ENCODE data around the gene SIX3. TPM values are rescaled to one million over a fixed set of nuclear protein-coding genes. Genes with fewer than 3 reads are reported as not detected.

The SIX3 gene
- total and polyA plus RNA-seq, 4 donors: not detected

DNA sequence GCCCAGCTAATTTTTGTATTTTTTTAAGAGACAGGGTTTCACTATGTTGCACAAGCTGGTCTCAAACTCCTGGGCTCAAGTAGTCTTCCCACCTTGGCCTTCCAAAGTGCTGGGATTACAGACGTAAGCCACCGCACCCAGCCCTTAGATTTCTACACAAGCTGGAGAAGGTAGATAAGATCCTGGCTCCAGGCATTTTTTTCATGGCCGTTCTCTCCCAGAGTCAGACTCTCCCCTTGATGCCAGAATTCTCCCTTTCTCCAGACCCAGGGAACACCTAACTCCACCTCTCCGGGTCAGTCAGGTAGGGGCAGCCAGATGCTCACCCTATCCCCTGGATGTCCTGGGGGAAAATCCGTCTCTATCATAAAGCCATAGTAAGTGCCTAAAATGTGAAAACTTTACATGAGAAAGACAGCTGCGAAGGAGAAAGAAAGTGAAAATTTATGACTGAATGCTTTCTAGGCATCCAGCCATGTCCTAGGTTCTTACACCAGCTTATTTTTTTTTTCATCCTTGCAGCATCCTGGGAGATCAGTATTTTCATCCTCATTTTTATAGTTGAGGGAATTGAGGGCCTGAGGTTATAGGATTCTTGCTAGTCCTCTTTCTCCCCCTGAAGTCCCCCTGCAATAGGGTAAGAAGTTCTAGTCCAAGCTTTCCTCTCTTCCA is 16.3 kb downstream of the SIX3 start:
- H3K27ac ChIP-seq (ENCODE audit: low read depth in 1 of 2, low read length in 2 of 2): no peak overlapping the region
- no peaks in the 10 kb centered on the region for H3K9me3 ChIP-seq (ENCODE audit: control insufficient read depth, low read length)
- no peak overlapping the region for H3K4me3 ChIP-seq (ENCODE audit: low read length in 2 of 2)
- WGBS, 2 donors: 77 to 81% methylated on average over 6 of the region's 6 CpGs
- DNase-seq (no peak), ATAC-seq (ENCODE audit: low FRiP score) (no peak)
- H3K27me3 ChIP-seq (ENCODE audit: control insufficient read depth in 1 of 2, insufficient read depth in 2 of 2, low read length in 1 of 2): no peaks in the 10 kb centered on the region
- intact Hi-C loops (cut with DNase I): loop anchor here (2.0 to 10.0 kb wide), 5 partner anchors 480 to 915 kb away; no protein-coding TSS in a partner anchor
- no peaks in the 10 kb centered on the region for H3K36me3 ChIP-seq (ENCODE audit: control insufficient read depth in 1 of 2, insufficient read depth in 2 of 2, low read length in 1 of 2)
- H3K4me1 ChIP-seq (ENCODE audit: control insufficient read depth in 1 of 2, insufficient read depth in 2 of 2, low read length in 2 of 2): no peaks in the 10 kb centered on the region

DNA sequence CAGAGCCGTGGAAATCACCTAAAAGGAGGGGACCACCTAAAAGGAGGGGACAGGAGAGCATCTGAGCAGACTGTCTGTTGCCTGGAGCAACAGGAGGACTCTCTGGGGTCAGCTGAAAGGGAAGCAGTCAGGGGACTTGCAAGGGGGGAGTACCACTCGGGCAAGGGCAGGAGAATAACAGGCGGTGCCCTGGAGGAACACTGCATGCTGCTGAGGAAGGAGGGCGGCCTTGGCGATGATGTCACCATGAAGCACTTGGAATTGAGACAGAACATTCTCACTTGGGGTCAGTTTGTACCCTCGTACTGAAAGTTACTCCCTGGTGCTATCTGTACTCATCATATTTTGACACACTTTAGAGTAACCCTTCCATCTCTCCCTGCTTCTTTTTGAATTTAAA is 18.4 kb downstream of the SIX3 start:
- intact Hi-C loops (cut with DNase I): loop anchor here (5.0 to 10.0 kb wide), 4 partner anchors 483 to 918 kb away; no protein-coding TSS in a partner anchor
- Histone ChIP-seq H3K9me3 (ENCODE audit: control insufficient read depth, low read length) (no peaks in the 10 kb centered on the region), H3K27me3 (ENCODE audit: control insufficient read depth in 1 of 2, insufficient read depth in 2 of 2, low read length in 1 of 2) (no peaks in the 10 kb centered on the region), H3K27ac (ENCODE audit: low read depth in 1 of 2, low read length in 2 of 2) (no peak overlapping the region), H3K36me3 (ENCODE audit: control insufficient read depth in 1 of 2, insufficient read depth in 2 of 2, low read length in 1 of 2) (no peaks in the 10 kb centered on the region), H3K4me3 (ENCODE audit: low read length in 2 of 2) (no peak overlapping the region), H3K4me1 (ENCODE audit: control insufficient read depth in 1 of 2, insufficient read depth in 2 of 2, low read length in 2 of 2) (no peaks in the 10 kb centered on the region)
- DNase-seq (no peak), ATAC-seq (ENCODE audit: low FRiP score) (no peak)
- 80 to 81% methylated on average over 6 of the region's 6 CpGs for WGBS, 2 donors

DNA sequence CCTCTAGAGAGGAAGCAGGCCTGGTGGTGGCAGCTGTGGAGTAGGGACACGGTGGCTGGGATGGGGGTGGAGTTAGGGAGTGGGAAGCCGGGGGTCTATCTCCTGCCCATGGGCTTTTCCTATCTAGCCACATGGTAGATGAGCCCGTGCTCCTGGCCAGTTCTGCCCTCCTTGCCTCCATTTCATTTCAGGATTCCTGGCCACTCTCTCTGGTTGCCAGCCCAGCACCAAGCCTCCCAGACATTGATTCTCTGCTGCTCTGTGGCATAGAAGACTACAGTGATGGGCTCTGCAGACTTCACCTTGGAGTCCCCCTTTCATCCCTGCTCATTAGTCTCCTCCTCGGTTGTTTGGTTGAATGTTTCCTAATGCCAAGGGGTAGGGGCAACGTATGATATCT is 19.4 kb downstream of the SIX3 start:
- Histone ChIP-seq H3K4me1 (ENCODE audit: control insufficient read depth in 1 of 2, insufficient read depth in 2 of 2, low read length in 2 of 2) (no peaks in the 10 kb centered on the region), H3K27ac (ENCODE audit: low read depth in 1 of 2, low read length in 2 of 2) (no peak overlapping the region), H3K27me3 (ENCODE audit: control insufficient read depth in 1 of 2, insufficient read depth in 2 of 2, low read length in 1 of 2) (no peaks in the 10 kb centered on the region), H3K9me3 (ENCODE audit: control insufficient read depth, low read length) (no peaks in the 10 kb centered on the region), H3K4me3 (ENCODE audit: low read length in 2 of 2) (no peak overlapping the region), H3K36me3 (ENCODE audit: control insufficient read depth in 1 of 2, insufficient read depth in 2 of 2, low read length in 1 of 2) (no peaks in the 10 kb centered on the region)
- 80 to 90% methylated on average over 5 of the region's 5 CpGs for WGBS, 2 donors
- intact Hi-C loops (cut with DNase I): no loop called here
- ATAC-seq (ENCODE audit: low FRiP score) (no peak), DNase-seq (peak in 1 of 2 donors; percentile 6)

DNA sequence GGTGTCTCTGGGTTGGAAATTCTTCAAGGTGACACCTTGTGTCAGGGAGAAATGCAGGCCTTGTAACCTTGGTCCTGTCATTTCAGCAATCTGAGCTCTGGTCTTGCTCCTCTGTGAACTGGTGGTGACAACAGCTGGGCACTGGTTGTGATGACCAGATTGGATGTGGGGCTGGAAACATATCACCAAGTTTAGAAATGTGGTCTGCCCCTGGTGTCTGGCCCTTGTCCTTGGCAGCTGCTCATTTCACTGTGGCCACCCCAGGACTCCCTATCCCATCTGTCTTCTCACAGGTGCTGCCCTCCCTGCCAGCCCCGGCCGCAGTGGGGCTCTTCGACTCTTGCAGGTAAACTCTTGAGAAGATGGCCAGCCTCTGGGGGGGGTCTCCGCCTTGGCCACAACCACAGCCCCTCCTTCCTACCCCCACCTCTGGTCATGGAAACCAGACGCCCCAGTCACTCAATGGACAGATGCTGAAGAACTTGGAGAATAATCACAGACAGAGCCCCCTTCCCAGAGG is 20.7 kb downstream of the SIX3 start:
- 83 to 89% methylated on average over 5 of the region's 5 CpGs for WGBS, 2 donors
- Histone ChIP-seq H3K27me3 (ENCODE audit: control insufficient read depth in 1 of 2, insufficient read depth in 2 of 2, low read length in 1 of 2) (no peaks in the 10 kb centered on the region), H3K4me1 (ENCODE audit: control insufficient read depth in 1 of 2, insufficient read depth in 2 of 2, low read length in 2 of 2) (no peaks in the 10 kb centered on the region), H3K36me3 (ENCODE audit: control insufficient read depth in 1 of 2, insufficient read depth in 2 of 2, low read length in 1 of 2) (no peaks in the 10 kb centered on the region), H3K27ac (ENCODE audit: low read depth in 1 of 2, low read length in 2 of 2) (no peak overlapping the region), H3K4me3 (ENCODE audit: low read length in 2 of 2) (no peak overlapping the region), H3K9me3 (ENCODE audit: control insufficient read depth, low read length) (no peaks in the 10 kb centered on the region)
- no peak for DNase-seq
- no peak for ATAC-seq (ENCODE audit: low FRiP score)
- intact Hi-C loops (cut with DNase I): no loop called here

DNA sequence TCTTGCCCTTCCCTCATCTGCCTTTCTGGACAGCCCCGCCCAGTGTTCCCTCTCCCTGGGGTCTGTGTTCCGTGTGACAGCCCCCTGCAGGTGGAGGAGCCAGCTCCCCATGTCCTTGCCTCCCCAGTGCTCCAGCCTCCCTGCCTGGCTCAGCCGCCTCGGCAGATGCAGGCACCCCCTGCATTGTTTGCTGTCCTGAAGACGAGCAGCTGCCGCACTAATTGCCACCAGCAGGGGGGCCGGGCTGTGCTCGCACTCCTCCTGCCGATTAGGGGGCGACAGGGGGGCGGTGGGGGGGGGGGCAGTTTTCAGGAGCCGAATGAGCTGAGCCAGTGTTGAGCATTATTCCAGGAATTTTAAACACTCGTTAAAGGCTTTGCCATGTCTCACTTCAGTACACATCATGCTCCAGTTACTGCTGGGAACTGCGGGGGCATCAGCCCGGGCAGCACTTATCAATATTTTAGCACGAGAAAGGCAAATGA is 23.3 kb downstream of the SIX3 start:
- H3K27me3 ChIP-seq (ENCODE audit: control insufficient read depth in 1 of 2, insufficient read depth in 2 of 2, low read length in 1 of 2): no peaks in the 10 kb centered on the region
- no peaks in the 10 kb centered on the region for H3K36me3 ChIP-seq (ENCODE audit: control insufficient read depth in 1 of 2, insufficient read depth in 2 of 2, low read length in 1 of 2)
- WGBS, 2 donors: 21% methylated on average over 16 of the region's 16 CpGs
- DNase-seq (no peak), ATAC-seq (ENCODE audit: low FRiP score) (no peak)
- intact Hi-C loops (cut with DNase I): no loop called here
- H3K4me3 ChIP-seq (ENCODE audit: low read length in 2 of 2): no peak overlapping the region
- H3K9me3 ChIP-seq (ENCODE audit: control insufficient read depth, low read length): no peaks in the 10 kb centered on the region
- H3K27ac ChIP-seq (ENCODE audit: low read depth in 1 of 2, low read length in 2 of 2): no peak overlapping the region
- no peaks in the 10 kb centered on the region for H3K4me1 ChIP-seq (ENCODE audit: control insufficient read depth in 1 of 2, insufficient read depth in 2 of 2, low read length in 2 of 2)

DNA sequence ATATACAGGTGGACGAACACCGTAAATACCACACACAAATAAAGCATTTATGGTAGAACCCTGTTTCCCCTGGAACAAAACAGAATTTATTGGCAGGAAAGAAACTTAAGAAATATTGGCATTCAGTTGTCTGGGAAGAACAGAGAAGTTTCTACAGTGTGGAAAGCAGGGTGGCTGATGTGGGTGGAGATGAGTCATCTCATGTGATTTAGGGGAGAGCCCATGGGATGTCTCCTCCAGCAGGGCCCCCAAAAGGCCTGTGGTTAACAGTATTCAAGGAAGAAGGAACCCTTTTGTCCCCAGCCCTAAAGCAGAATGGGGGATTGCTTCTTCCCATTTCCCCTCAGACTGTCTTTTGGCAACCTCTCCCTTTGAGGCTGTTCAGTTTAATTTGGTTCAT is 24.2 kb downstream of the SIX3 start:
- Histone ChIP-seq H3K9me3 (ENCODE audit: control insufficient read depth, low read length) (no peaks in the 10 kb centered on the region), H3K4me1 (ENCODE audit: control insufficient read depth in 1 of 2, insufficient read depth in 2 of 2, low read length in 2 of 2) (no peaks in the 10 kb centered on the region), H3K36me3 (ENCODE audit: control insufficient read depth in 1 of 2, insufficient read depth in 2 of 2, low read length in 1 of 2) (no peaks in the 10 kb centered on the region), H3K27ac (ENCODE audit: low read depth in 1 of 2, low read length in 2 of 2) (no peak overlapping the region), H3K4me3 (ENCODE audit: low read length in 2 of 2) (no peak overlapping the region), H3K27me3 (ENCODE audit: control insufficient read depth in 1 of 2, insufficient read depth in 2 of 2, low read length in 1 of 2) (no peaks in the 10 kb centered on the region)
- DNase-seq: no peak
- 95 to 96% methylated on average over 2 of the region's 2 CpGs for WGBS, 2 donors
- no peak for ATAC-seq (ENCODE audit: low FRiP score)
- intact Hi-C loops (cut with DNase I): no loop called here

DNA sequence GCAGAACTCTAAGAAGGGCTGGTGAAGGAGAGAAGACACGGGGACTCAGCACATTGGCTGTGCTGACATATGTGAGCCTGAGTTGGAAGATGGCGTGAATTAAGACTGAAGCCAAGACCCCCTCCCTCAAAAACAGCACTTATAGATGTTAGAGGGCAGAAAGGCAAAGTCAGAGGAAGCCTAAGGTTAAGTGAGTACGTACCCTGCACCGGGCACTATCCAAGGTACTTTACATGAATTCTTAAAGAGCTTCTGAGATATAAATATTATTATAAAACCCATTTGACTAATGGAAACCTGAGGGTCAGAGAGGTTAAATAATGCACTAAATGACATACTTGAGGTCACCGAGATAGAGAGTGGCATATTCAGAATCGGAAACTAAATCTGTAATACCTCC is 25.6 kb downstream of the SIX3 start:
- WGBS, 2 donors: 68 to 81% methylated on average over 6 of the region's 6 CpGs
- ATAC-seq (ENCODE audit: low FRiP score) (no peak), DNase-seq (no peak)
- no peaks in the 10 kb centered on the region for H3K4me1 ChIP-seq (ENCODE audit: control insufficient read depth in 1 of 2, insufficient read depth in 2 of 2, low read length in 2 of 2)
- H3K4me3 ChIP-seq (ENCODE audit: low read length in 2 of 2): no peak overlapping the region
- no peaks in the 10 kb centered on the region for H3K36me3 ChIP-seq (ENCODE audit: control insufficient read depth in 1 of 2, insufficient read depth in 2 of 2, low read length in 1 of 2)
- no peaks in the 10 kb centered on the region for H3K27me3 ChIP-seq (ENCODE audit: control insufficient read depth in 1 of 2, insufficient read depth in 2 of 2, low read length in 1 of 2)
- intact Hi-C loops (cut with DNase I): no loop called here
- no peak overlapping the region for H3K27ac ChIP-seq (ENCODE audit: low read depth in 1 of 2, low read length in 2 of 2)
- H3K9me3 ChIP-seq (ENCODE audit: control insufficient read depth, low read length): no peaks in the 10 kb centered on the region

DNA sequence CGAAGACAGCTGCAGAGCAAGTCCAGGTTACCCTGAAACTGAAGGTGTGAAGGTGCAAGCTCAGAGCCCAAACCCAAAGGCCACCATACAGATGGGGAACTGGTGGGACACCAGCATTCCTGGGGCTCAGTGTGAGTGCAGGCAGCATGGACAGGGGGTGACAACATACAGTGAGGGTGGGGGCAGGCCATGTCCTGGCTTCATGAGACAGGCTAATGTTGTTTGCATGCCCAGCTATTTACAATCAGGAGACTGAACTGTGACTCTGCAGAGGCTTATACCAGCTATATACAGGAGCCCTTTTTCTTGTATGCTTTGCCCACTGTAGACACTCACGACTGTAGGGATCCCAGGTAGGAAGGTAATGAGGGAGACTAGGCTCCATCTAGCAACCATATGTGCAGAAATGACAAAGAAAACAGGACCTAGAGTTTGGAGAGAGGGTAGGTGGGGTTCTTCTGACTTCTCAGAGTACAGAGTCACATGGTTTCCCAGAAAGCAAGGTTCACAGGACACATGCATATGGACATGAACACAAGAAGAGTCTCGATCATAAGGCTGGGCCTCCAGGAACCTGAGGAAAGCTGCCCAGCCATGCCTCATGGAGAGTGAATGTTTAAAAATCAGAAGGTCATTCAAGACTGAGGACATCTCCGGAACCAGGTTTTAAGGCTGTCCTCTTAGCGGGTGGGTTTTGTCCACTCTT is 26.4 kb downstream of the SIX3 start:
- intact Hi-C loops (cut with DNase I): no loop called here
- DNase-seq (no peak), ATAC-seq (ENCODE audit: low FRiP score) (no peak)
- Histone ChIP-seq H3K4me3 (ENCODE audit: low read length in 2 of 2) (no peak overlapping the region), H3K27me3 (ENCODE audit: control insufficient read depth in 1 of 2, insufficient read depth in 2 of 2, low read length in 1 of 2) (no peaks in the 10 kb centered on the region), H3K4me1 (ENCODE audit: control insufficient read depth in 1 of 2, insufficient read depth in 2 of 2, low read length in 2 of 2) (no peaks in the 10 kb centered on the region), H3K9me3 (ENCODE audit: control insufficient read depth, low read length) (no peaks in the 10 kb centered on the region), H3K36me3 (ENCODE audit: control insufficient read depth in 1 of 2, insufficient read depth in 2 of 2, low read length in 1 of 2) (no peaks in the 10 kb centered on the region), H3K27ac (ENCODE audit: low read depth in 1 of 2, low read length in 2 of 2) (no peak overlapping the region)
- 90 to 93% methylated on average over 5 of the region's 5 CpGs for WGBS, 2 donors

DNA sequence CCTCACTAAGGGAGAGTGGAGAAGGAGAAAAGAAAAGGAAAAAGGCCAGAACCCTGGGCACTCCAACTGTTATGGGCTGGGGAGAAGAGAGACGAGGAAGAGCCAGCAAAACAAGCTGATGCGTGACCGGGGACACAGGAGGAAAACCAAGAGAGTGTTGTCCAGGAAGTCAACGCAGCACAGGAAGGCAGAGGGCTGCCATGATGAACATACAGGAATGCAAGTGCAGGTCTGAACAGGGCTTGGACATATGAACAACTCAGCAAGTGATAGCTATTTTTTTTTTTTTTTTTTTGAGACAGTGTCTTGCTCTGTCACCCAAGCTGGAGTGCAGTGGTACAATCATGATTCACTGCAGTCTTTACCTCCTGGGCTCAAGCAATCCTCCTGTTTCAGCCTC is 28.4 kb downstream of the SIX3 start:
- intact Hi-C loops (cut with DNase I): no loop called here
- 91 to 96% methylated on average over 4 of the region's 4 CpGs for WGBS, 2 donors
- no peaks in the 10 kb centered on the region for H3K9me3 ChIP-seq (ENCODE audit: control insufficient read depth, low read length)
- H3K4me1 ChIP-seq (ENCODE audit: control insufficient read depth in 1 of 2, insufficient read depth in 2 of 2, low read length in 2 of 2): no peaks in the 10 kb centered on the region
- H3K27ac ChIP-seq (ENCODE audit: low read depth in 1 of 2, low read length in 2 of 2): no peak overlapping the region
- H3K4me3 ChIP-seq (ENCODE audit: low read length in 2 of 2): no peak overlapping the region
- DNase-seq (no peak), ATAC-seq (ENCODE audit: low FRiP score) (no peak)
- H3K36me3 ChIP-seq (ENCODE audit: control insufficient read depth in 1 of 2, insufficient read depth in 2 of 2, low read length in 1 of 2): no peaks in the 10 kb centered on the region
- no peaks in the 10 kb centered on the region for H3K27me3 ChIP-seq (ENCODE audit: control insufficient read depth in 1 of 2, insufficient read depth in 2 of 2, low read length in 1 of 2)
